Inflammatory macrophage treated with lipopolysaccharide for 4 hours (primary cell): ENCODE data around the gene EHMT1.
"Not testable (repeated sequence)": the region's sequence is repeated elsewhere in the genome, so short reads cannot be mapped to it uniquely, and the experiment has no call there.

Experiments used
- DNase-seq: peaks from one replicate; pipeline ENCODE4 v3.0.0-alpha.2; 2020

Gene EHMT1

DNA sequence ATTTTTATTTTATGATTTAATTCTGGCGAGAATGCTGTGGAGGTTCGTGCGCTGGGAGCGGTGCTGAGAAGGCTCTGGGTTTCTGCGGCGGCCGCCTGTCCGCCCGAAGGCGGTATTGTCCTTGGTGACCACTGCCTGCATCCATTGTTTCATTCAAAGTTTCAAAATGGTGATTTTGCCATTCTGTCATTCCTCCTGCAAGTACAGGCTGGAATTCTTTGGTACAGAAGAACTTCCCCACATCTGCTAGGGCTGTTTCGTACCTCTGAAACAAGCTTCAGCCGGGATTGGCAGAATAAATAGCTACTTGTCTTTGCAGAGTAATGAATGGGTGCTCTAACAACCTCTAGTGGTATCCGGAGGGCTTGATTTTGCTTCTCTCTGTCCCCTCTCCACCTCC lies 146.2 kb downstream of the EHMT1 start:
- DNase-seq, result no peak

DNA sequence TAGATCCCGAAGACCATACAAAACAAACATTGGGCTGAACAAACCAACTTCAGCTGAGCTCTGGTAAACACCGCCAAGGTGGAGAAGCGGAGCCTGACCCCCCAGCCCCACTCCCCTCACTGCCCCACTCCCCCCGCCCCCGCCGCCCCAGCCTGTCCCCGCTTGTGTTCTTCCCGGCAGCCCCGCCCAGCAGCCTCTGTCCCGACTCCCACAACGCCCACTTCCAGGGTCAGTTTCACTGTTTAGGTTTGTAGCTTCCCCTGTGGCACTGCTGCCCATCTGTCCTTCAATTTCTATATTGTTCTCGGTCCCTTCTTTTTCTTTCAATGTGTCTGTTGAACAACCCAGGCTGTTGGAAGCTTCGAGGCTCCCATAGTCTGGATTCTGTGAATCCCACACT lies 146.7 kb downstream of the EHMT1 start:
- no peak for DNase-seq

DNA sequence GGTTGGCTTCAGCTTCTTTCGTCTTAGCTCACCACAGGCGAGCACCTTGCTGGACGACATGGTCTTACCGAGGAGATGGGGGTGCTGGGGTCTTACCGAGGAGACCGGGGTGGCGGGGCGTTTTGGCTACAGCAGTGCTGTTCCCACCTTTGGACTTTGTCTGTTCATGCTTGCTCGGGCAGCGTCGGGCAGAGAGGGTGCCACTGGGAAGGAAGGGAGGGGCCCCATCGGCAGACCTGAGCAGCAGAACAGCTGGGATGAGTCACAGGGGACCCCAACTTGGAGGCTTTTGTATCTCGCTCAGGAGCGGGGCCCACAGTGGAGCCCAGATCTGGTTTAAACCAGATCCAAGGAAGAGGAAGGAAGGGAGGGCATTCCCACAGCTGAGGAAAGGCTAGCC lies 152.8 kb downstream of the EHMT1 start:
- no peak for DNase-seq

DNA sequence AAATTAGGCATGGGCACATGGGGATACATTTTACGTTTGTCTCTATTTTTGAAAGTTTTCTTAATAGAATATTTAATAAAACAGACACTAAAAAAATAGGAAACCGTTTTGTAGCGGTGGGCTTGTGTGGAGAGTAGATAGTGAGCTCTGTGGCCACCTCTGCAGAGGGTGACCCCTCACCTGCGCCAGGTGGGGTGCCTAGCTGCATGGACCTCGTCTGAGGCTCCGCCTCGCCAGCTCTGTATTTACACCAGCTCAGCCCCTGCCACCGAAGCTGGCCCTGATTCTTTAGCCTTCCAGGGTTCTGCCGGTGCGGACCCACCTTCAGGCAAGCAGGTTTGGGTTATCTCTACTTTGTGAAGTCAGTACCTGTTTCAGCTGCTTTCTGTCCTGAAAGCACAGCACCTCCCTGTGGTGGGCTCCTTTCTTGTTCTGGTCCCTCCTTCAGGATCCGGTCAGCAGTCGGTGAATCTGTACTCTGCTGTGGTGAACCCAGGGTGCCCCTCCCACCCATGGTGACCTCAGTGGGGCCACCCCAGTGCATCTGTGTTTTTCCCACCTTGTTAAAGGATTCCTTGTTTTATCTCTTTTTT lies 153.6 kb downstream of the EHMT1 start:
- no peak for DNase-seq

DNA sequence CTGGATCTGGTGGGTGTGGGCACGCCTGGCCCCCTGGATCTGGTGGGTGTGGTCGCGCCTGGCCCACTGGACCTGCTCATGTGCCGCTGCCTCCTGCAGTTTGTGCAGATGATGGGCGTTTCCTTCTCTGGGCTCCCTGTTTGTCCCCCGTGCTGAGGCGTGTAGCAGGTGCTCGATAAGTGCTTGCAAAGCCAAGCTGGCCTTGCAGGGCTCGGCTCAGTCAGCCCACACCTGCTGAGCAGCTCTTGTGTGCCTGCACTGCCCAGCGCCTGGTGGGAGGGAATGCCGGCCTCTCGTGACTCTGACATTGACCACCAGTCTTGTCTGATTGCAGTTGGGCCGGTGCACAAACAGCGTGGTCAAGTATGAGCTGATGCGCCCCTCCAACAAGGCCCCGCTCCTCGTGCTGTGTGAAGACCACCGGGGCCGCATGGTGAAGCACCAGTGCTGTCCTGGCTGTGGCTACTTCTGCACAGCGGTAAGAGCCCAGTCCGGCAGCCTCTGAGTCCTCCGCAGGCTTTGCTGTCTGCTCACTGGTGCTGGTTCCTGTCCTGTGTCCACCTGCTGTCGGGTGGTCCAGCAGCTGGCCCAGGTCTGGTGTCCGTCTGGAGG lies 156.1 kb downstream of the EHMT1 start:
- no peak for DNase-seq

DNA sequence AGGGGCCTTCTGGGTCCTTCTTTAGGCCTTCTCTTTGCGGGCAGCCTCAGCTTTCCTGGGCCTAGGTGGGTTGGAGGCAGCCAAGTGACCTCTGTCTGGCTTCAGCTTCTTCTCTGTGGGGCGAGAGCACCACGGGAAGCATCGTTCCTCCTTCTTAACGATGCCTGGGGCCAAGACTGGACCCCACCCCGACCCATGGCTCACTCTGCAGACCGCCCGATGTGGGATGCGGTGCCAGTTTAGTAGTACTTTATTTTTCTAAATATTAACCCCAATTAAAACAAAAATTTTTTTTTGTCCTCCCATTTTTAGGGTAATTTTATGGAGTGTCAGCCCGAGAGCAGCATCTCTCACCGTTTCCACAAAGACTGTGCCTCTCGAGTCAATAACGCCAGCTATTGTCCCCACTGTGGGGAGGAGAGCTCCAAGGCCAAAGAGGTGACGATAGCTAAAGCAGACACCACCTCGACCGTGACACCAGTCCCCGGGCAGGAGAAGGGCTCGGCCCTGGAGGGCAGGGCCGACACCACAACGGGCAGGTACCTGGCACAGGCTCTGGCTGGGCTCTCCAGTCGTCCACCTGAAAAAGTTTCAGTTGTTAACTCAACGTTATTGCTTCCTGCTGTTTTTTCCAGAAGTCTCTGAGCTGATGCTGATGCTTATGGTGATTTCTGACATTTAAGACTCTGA lies 157.6 kb downstream of the EHMT1 start:
- DNase-seq, result no peak

DNA sequence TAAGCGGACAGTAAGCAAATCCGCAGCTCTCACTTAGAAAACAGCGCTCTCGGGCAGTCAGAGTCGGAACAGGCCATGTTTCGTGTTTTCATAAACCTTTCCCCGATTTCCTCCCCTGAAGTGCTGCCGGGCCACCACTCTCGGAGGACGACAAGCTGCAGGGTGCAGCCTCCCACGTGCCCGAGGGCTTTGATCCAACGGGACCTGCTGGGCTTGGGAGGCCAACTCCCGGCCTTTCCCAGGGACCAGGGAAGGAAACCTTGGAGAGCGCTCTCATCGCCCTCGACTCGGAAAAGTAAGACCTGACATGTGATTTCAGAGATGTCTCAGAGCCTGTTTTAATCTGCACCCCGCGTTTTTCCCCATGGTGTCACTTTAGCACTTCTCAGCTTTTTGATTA lies 159.0 kb downstream of the EHMT1 start:
- no peak for DNase-seq

DNA sequence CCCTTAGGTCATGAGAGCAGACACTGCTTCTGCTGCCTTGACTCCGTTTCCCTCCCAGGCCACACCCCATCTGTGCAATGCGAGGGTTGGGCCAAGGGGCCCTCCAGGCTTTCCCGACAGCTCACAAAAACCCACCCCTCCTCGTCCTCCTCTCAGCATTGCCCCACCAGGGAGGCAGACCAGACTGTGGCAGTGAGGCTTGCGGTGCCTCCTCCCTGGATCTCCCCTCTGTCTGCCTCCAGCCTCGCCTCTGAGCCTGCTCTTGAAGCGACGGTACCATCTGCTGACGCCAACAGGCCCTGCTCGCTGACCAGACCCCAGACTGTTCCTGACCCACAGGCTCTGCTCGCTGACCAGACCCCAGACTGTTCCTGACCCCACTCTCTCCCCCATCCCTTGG lies 159.5 kb downstream of the EHMT1 start:
- no peak for DNase-seq

DNA sequence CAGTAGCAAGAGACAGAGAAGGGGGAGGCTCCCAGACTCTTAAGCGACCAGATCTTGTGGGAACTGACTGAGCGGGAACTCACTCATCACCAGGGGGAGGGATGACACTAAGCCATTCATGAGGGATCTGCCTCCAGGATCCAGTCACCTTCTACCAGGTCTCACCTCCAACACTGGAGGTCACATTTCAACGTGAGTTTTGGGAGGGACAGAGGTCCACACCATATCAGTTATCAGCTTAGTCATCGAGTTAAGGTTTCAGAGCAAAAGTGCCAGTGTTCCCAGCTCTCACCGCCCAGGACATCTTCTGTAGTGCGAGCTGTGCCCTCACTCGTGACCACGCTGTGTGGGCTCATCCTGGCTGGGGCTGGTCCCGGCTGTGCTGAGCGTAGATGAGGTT lies 160.1 kb downstream of the EHMT1 start:
- DNase-seq, result no peak

DNA sequence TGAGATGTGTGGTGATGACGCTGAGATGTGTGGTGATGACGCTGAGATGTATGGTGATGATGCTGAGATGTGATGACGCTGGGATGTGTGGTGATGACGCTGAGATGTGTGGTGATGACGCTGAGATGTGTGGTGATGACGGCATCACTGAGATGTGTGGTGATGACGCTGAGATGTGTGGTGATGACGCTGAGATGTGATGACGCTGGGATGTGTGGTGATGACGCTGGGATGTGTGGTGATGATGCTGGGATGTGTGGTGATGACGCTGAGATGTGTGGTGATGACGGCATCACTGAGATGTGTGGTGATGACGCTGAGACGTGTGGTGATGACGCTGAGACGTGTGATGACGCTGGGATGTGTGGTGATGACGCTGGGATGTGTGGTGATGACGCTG lies 161.2 kb downstream of the EHMT1 start:
- DNase-seq, result not testable (repeated sequence)

DNA sequence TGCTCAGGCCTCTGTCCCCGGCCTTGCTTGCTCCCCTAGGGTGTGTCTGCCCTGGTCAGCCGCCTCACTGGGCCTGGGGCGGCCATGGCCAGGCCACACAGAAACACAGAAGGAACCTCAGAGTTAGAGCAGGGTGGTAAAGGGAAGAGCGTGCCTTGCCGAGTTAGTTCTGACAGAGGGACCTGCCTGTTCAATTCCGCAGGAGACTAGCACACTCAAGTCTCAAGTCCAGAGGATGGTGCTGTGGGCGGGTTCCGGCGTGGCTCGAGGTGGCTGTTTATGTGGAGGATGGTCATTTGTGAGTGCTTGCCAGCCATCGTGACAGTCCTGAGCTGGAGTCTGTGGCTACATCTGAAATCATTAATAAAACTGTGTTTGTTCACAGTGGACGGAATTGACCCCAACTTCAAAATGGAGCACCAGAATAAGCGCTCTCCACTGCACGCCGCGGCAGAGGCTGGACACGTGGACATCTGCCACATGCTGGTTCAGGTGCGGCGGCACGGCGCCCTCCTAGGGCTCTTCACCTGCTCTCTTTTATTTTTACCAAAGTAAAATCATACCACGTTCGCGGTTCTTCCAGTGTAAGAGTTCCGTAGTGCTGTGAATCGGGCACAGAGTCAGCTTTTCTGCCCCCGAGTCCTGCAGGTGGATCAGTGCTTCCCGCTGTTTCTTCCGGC lies 163.2 kb downstream of the EHMT1 start:
- DNase-seq, result no peak

DNA sequence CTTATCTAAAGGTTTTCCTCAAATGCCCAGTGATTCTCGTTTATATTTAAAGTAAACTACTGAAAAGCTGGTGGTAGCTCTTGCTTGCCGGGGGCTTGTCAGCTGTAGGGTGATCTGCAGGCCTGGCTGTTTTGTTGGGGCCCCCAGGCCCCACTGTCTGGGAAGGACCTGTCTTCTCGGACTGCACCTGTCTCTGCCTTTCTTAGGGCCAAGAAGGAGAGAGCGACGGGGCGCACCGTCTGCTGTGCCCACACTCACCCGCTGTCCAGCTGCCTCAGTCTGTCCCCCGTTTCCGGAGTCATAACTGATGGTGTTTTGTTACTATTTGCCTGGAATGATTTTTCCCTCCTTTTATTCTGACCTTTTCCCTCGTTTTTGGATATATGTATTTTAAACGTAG lies 164.7 kb downstream of the EHMT1 start:
- no peak for DNase-seq

DNA sequence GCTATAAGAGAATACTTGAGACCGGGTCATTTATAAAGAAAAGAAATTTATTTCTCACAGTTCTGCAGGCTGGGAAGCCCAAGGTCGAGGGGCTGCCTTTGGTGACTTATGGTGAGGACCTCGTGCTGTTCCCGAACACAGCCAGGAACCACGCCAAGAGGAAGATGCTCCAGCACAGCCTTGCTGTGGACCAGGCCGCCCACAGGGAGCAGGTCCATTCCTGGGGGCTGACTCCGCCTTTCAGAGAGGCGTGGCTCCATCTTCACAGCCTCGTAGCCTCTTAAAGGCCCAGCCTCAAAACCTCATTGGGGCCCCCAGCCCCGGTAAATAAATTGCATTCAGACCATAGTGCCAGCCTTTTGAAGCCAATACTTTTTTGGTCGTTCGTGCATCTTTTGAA lies 165.2 kb downstream of the EHMT1 start:
- no peak for DNase-seq

DNA sequence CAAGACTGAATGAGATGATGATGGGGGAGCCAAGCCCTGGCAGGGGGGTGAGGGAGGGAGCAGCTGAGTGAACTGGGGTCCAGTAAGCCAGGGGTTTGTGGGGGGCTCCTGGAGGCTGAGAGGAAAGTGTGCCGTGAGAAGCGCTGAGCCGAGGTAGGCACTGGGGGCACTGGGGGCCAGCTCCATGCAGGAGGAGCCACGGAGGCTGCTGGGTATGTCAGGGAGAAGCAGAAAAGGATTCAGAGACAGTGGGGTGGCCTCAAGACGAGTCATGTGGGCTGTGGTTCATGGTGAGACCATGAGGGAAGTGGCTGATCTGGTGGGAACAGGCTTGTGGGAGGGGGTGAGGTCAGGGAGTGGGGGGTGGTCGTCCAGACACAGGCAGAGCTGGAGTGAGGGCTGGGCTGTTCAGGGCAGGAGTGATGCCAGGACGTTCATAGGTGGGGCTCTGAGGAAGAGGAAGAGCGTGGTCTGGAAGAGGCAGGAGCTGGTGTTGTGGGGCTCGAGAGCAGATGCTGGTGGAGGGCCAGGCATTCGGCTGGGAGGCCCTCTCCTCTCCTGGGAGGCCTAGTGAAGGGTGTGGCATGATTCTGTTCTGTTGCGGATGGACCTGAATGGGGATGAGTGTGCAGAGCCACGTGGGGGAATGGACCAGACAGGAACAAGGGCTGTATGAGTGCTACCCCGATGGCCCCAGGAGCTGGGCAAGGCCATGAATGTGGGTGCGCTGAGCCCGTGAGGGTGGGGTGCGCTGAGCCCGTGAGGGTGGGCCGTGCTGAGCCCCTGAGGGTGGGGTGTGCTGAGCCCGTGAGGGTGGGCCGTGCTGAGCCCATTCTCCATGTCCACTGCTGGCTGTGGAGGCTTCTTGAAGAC lies 166.1 kb downstream of the EHMT1 start:
- DNase-seq, result no peak

DNA sequence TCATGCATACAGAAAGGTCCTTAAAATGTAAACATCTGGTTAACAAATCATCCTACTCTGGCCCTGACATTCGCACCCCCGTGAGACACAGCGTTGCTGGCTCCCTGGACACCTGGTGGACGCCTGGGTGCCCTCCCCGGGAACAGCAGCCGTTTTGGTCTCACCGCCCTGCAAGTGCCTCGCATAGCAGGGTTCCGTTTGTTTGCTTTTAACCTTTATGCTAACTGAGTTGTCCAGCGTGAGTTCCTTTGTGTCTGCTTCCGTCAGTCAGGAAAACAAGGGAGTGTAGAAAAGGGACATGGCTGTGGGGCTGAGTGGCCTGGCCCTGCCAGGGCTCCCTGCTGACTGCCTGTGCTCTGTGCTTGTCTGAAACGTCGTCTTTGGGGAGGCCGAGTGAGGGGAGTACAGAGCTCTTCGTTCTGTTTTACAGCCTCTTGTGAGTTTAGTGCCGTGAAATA lies 166.9 kb downstream of the EHMT1 start:
- no peak for DNase-seq

DNA sequence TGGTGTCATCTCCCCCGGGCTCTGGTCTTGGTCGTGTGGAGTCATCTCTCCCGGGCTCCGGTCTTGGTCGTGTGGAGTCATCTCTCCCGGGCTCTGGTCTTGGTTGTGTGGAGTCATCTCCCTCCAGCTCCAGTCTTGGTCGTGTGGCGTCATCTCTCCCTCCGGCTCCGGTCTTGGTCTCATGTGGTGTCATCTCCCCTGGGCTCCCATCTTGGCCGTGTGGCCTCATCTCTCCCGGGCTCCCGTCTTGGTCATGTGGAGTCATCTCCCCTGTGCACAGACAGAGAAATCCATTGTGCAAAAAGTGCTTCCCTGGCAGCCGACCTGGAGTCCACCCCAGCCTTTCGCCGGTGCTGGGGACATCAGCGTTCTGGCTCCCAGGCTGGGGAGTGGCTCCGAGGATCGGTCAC lies 167.7 kb downstream of the EHMT1 start:
- DNase-seq, result no peak

DNA sequence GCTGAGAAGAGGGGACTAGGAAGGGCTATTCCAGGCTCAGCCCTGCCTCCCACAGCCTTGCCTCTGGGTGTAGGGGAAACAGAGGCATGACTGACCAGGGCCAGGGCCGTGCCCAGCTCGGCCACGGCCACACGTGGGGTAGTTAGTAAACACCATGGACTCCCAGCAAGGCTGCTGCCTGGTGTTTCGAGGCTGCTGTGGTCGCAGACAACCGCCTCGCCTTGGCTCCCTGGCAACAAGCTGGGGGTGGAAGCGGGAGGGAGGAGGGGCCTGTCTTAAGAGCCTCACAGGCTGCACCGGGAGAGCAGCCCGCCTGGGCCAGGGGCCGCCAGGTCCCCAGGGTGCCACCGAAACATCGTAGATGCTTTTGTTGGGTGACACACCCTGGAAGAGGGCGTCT lies 168.6 kb downstream of the EHMT1 start:
- DNase-seq, result no peak

DNA sequence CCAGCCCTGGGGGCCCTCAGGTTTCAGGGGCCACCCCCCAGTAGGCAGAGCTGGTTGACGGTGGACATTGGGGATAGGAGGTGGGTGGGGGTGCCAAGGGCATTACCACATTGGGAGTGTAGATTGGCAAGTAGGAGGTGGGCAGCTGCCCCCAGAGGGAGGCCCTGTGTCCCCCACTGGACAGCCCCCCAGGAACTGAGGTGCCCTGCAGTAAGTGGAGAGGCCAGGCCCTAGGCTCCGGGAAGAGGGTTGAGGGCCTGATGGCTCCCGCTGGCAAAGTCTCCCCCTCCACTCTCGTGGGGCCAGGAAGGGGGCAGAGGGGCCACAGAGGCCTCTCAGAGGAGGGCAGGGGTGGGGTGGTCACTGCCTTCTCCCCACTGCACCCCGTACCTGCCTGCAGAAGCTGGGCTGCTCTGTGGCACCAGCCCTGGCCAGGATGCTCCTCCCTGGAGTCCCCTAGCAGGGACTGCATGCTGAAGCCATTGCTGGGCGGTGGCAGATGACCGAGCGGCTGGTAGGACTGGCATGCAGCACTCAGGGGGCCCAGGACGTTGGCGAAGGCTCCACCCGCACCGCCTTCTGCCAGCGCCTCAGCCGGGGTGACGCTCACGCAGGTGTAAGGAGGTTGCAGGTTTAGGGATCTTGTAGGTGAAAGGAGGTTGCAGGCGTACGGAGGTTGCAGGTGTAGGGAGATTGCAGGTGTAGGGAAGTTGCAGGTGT lies 169.1 kb downstream of the EHMT1 start:
- DNase-seq, result no peak

DNA sequence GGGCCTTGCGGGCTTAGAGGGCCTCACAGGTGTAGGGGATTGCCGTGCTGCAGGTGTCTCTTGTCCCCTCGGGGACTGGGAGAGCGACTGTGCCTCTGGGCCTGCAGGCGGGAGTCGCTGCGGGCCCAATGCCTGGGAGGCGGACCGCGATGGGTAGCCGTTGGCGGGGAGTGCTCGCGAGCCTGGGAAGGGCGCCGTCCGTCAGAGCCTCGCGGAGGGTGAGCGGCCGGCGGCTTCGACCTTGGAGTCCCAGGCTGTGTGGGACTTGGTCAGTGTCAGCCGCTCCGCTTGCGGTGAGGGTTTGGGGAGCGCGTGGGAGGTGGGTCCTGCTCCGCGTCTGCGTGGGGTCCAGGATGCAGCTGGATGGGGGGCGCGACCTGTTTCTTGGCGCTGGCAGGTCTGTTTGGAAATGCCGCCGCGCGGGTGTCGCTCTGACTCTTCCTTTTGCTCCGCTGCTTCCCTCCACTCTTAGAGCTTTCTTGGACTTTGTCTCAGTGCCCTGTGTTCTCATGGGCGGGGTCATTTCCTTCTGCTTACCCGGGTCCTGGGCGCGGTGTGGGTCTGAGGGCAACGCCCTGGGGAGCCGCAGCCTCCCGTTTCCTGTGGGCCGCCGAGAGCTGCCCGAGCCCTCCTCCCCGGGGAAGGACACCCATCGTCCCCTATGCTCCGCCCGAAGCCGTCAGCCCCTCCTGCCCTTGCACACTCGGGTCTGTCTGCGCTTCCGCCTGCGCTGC lies 169.9 kb downstream of the EHMT1 start:
- DNase-seq, result no peak

DNA sequence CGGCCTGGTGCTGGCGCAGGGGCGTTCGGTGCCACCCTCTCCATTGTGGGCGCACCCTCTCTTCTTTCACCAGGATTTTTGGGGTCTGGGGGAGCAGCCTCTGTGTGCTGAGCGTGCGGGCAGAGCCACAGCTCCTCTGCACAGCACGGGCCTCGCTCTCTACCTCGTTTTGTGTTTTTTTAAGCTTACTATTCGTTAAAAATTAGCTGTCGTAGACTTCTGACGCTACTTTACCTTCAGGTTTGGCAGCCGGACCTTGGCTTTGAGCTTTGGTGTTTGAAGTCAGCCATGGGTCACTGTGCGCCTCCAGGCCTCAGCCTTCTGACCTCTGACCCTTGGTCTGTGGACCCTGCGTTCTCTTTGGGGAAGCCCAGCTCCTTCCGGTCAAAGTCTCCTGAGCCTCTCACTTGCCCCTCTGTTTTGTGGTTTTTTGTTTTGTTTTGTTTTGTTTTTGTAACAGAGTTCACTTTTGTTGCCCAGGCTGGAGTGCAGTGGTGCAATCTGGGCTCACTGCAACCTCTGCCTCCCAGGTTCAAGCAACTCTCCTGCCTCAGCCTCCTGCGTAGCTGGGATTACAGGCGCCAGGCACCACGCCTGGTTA lies 170.6 kb downstream of the EHMT1 start:
- no peak for DNase-seq

DNA sequence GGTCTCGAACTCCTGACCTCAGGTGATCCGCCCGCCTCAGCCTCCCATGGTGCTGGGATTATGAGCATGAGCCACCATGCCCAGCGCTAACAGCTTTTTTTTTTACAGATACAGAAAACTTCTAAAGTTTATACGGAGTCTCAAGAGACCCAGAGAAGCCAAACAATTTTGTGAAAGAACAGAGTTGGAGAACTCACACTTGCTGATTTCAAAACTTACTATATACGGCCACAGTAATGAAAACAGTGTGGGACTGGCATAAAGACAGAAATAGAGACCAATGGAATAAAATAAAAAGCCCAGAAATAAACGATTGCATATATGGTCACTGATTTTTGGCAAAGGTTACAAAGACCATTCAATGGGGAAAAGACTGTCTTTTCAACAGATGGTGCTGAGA lies 173.1 kb downstream of the EHMT1 start:
- DNase-seq, result no peak
